GM12872 (cell line): ENCODE results near the gene PMVK.

Experiments used
- CTCF ChIP-seq: IDR thresholded peaks from 3 replicates; pipeline ENCODE4 v1.5.1; 2011; ENCODE audit warnings: low read depth, mild to moderate bottlenecking, low read length, moderate library complexity; ENCODE audit not compliant: insufficient read depth

Gene PMVK

GRCh38 chr1:154974808-154975408 lies 38.4 kb upstream of the PMVK start:
- TF ChIP-seq CTCF = no peak

- TF ChIP-seq CTCF = no peak
Observed at GRCh38 chr1:154974102-154974807, 37.7 kb upstream of the PMVK start, which contains the start of gene CKS1B. TSS of gene CKS1B (plus strand) at chr1:154974681. CDS start at chr1:154974746, 65 bp downstream.

DNA sequence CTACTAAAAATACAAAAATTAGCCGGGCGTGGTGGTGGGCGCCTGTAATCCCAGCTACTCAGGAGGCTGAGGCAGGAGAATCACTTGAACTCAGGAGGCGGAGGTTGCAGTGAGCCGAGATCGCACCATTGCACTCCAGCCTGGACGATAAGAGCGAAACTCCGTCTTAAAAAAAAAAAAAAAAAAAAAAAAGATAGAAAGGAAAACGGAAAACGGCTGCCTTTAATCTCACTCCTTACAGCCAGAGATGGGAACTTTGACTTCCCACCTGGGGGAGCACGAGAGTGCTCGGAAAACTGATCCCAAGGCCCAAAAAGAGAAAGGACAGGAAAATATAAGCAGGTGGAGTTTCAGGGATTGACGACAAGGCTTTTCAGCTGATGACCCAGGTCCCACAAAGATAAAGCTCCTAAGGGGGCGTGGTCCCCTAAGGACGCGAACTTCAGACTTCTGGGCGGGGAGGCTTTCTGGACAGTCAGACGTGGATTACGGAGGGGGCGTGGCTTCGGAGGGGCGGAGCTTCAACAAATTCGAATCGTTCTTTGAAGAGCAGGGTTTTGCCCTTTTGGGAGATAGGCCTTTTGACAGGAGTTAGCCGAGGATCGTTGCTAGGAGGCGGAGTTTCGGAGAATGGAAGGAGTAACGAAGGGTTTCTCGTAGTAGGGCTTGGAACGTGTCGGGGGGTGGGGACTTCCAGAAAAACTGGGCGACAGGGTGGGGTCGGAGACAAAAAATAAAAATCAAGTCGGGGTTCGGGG lies 37.0 kb upstream of the PMVK start:
- TF ChIP-seq CTCF = no peak

DNA sequence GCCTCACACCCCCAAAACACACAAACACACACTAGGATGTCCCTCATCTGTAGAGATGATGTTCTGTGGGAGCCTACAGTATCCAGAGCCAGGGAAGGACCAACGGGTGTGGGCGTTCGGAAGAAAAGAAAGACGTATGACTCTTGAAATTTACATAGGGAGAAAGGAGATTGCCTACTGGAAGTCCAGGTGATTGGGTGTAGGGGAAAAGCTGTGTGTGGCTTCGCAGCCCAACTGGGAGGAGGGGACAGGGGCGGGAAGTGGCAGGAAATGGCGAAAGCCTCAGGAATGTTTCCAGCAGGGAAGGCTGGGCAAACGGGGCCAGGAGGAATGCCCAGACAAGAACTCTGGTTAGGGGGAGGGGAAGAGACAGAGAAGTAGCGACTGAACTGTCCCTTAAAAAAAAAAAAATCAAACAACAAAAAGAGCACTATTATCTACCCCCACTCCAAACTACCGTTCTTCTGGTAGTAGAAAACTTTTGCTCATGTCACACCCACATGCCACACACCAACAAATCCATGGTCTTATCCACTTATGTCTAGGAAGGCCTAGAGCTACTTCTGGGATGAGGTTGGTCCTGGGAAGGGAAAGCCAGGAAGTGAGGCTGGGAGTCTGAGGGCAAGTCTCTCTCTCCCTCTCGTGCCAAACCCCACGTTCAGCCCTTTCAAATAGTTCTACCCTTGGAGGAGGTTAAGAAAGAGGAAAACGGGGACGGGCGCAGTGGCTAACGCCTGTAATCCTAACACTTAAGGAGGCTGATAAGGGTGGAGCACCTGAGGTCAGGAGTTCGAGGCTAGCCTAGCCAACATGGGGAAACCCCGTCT lies 36.2 kb upstream of the PMVK start:
- TF ChIP-seq CTCF = no peak

- TF ChIP-seq CTCF = no peak
Observed at GRCh38 chr1:154972213-154972516, 35.6 kb upstream of the PMVK start.

DNA sequence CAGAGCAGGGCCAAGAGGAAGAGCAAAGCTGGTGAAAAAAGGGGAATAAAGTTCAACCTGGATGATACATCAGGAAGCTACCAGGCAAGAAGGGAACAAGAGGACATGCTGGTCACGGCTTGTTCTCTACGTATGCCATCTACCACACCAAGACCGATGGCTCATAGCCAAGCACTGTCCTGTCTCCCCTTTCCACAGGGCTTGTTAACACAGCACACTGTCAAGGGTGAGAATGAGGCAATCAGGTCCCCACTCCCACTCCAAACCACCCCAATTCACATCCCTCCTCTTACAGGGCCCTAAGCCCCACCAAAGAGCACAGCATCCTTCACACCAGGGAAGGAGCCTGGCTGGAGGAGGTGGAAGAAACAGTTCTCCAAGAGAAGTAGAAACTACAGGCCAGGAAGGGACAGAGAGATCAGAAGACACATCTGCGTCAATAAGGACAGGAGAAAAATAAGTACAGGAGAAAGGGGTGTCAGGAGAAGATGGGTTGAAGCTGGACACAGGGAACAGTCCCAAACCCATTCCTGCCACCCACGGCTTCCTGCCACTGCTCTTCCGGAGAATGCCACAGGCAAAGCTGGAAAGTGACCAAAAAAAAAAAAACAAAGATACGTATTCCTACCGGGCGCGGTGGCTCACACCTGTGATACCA lies 35.0 kb upstream of the PMVK start:
- no peak for TF ChIP-seq CTCF
